Chondrocyte (in vitro differentiated cells): ENCODE results near the gene MUC21. TPM values are rescaled to one million over a fixed set of nuclear protein-coding genes. Genes with fewer than 3 reads are reported as not detected.
A peak's percentile ranks its signal among the peaks of the same experiment; 100 is the strongest.

Source experiments
- DNase-seq: peaks from one replicate; pipeline ENCODE4 v3.0.0; 2021; ENCODE audit warnings: mixed read lengths, low spot score
- H3K27ac Mint-ChIP-seq: one replicate; pipeline ENCODE4 v1.8.0; 2021; ENCODE audit warnings: mild to moderate bottlenecking, moderate library complexity, mixed read lengths; ENCODE audit not compliant: unreplicated experiment
- H3K27me3 Mint-ChIP-seq: 2 replicates; pipeline ENCODE4 v1.8.0; 2021; ENCODE audit warnings: low read depth, mixed read lengths
- H3K36me3 Mint-ChIP-seq: 2 replicates; pipeline ENCODE4 v1.8.0; 2021; ENCODE audit warnings: low read depth, mixed read lengths
- H3K4me1 Mint-ChIP-seq: 2 replicates; pipeline ENCODE4 v1.8.0; 2021; ENCODE audit warnings: low read depth, mild to moderate bottlenecking, mixed read lengths
- H3K4me3 Mint-ChIP-seq: one replicate; pipeline ENCODE4 v1.8.0; 2021; ENCODE audit warnings: mild to moderate bottlenecking, moderate library complexity, mixed read lengths; ENCODE audit not compliant: unreplicated experiment
- H3K9me3 Mint-ChIP-seq: 2 replicates; pipeline ENCODE4 v1.8.0; 2021; ENCODE audit warnings: low read depth, mixed read lengths
- CTCF ChIP-seq: fragments of 200-600 bp; sonication (generic); IDR thresholded peaks from 2 replicates; pipeline ENCODE4 v1.5.0; 2021; ENCODE audit warnings: antibody characterized with exemption, mild to moderate bottlenecking, moderate library complexity
- total RNA-seq: library from RNA; stranded (reverse); gene quantifications from 3 replicates; pipeline ENCODE4 v1.2.1, GENCODE V29; 2021

Gene MUC21
- total RNA-seq, 1 donor from 2014 or later, result not detected

GRCh38 chr6:30948811-30949210 is 34.7 kb upstream of the MUC21 start:
- H3K27ac Mint-ChIP-seq, result no peak overlapping the region
- DNase-seq, result no peak
- H3K36me3 Mint-ChIP-seq, result peaks cover 15% of the 10 kb centered on the region
- H3K9me3 Mint-ChIP-seq, result peaks cover 18% of the 10 kb centered on the region
- TF ChIP-seq CTCF, result no peak
- H3K27me3 Mint-ChIP-seq, result peaks cover 50% of the 10 kb centered on the region
- H3K4me1 Mint-ChIP-seq, result no peaks in the 10 kb centered on the region
- no peak overlapping the region for H3K4me3 Mint-ChIP-seq

GRCh38 chr6:30951907-30952469 is 31.5 kb upstream of the MUC21 start:
- Mint-ChIP-seq H3K27ac (no peak overlapping the region), H3K4me3 (no peak overlapping the region), H3K9me3 (peaks cover 18% of the 10 kb centered on the region), H3K4me1 (peaks cover 9% of the 10 kb centered on the region), H3K36me3 (peaks cover 15% of the 10 kb centered on the region), H3K27me3 (peaks cover 58% of the 10 kb centered on the region)
- no peak for TF ChIP-seq CTCF
- DNase-seq, result no peak

GRCh38 chr6:30954631-30955366 is 28.7 kb upstream of the MUC21 start:
- H3K4me1 Mint-ChIP-seq, result peaks cover 9% of the 10 kb centered on the region
- no peak for DNase-seq
- H3K27me3 Mint-ChIP-seq, result peaks cover 43% of the 10 kb centered on the region
- no peak overlapping the region for H3K27ac Mint-ChIP-seq
- peaks cover 13% of the 10 kb centered on the region for H3K36me3 Mint-ChIP-seq
- H3K9me3 Mint-ChIP-seq, result peaks cover 18% of the 10 kb centered on the region
- peak overlapping the region; percentile 62 for H3K4me3 Mint-ChIP-seq
- TF ChIP-seq CTCF, result no peak

GRCh38 chr6:30955367-30956042 is 28.0 kb upstream of the MUC21 start:
- H3K9me3 Mint-ChIP-seq, result peaks cover 17% of the 10 kb centered on the region
- H3K36me3 Mint-ChIP-seq, result peaks cover 8% of the 10 kb centered on the region
- DNase-seq, result no peak
- H3K4me1 Mint-ChIP-seq, result peaks cover 9% of the 10 kb centered on the region
- H3K4me3 Mint-ChIP-seq, result peak overlapping the region; percentile 62
- peaks cover 36% of the 10 kb centered on the region for H3K27me3 Mint-ChIP-seq
- TF ChIP-seq CTCF, result no peak
- H3K27ac Mint-ChIP-seq, result peak overlapping the region; percentile 63

- H3K27ac Mint-ChIP-seq, result no peak overlapping the region
- H3K4me3 Mint-ChIP-seq, result no peak overlapping the region
- no peaks in the 10 kb centered on the region for H3K36me3 Mint-ChIP-seq
- peaks cover 15% of the 10 kb centered on the region for H3K4me1 Mint-ChIP-seq
- DNase-seq, result no peak
- no peaks in the 10 kb centered on the region for H3K9me3 Mint-ChIP-seq
- TF ChIP-seq CTCF, result no peak
- H3K27me3 Mint-ChIP-seq, result peaks cover 15% of the 10 kb centered on the region
These were observed 25.8 kb upstream of the MUC21 start for GRCh38 chr6:30957716-30958115.
